Spinal cord (tissue), 10 donors: Measurements from ENCODE around the gene HSF2. TPM values are rescaled to one million over a fixed set of nuclear protein-coding genes. Genes with fewer than 3 reads are reported as not detected.

Experiments
- DNase-seq, 6 donors: peaks; one replicate each; pipeline versions ENCODE4 v3.0.0 to v3.0.0-alpha.2; 2013 to 2015; ENCODE audit warnings: low spot score in 6 of 6, low read depth in 4 of 6
- H3K27ac ChIP-seq: one replicate; pipeline ENCODE4 v1.5.1; 2013; ENCODE audit warnings: low read depth, low read length, control low read depth
- H3K27me3 ChIP-seq: one replicate; pipeline ENCODE4 v1.6.1; 2013; ENCODE audit warnings: low read length; ENCODE audit not compliant: control insufficient read depth, insufficient read depth
- H3K36me3 ChIP-seq: one replicate; pipeline ENCODE4 v1.6.1; 2013; ENCODE audit warnings: low read length; ENCODE audit not compliant: control insufficient read depth, insufficient read depth
- H3K4me1 ChIP-seq: one replicate; pipeline ENCODE4 v1.6.1; 2013; ENCODE audit warnings: low read length; ENCODE audit not compliant: control insufficient read depth, insufficient read depth
- H3K4me3 ChIP-seq: one replicate; pipeline ENCODE4 v1.5.1; 2013; ENCODE audit warnings: low read depth, low read length, control low read depth
- H3K9me3 ChIP-seq: one replicate; pipeline ENCODE4 v1.6.1; 2013; ENCODE audit warnings: low read length; ENCODE audit not compliant: control insufficient read depth, insufficient read depth
- WGBS: methylation state at CpG from one replicate; pipeline ENCODE4 v1.1.5; 2013; ENCODE audit warnings: missing lambda C conversion rate; ENCODE audit not compliant: insufficient coverage; 5-methylcytosine and 5-hydroxymethylcytosine counted together
- polyA plus RNA-seq, 2 donors: library from polyadenylated mRNA; unstranded; fragments of 120-200 nt; gene quantifications; one replicate each; pipeline ENCODE4 v1.2.1, GENCODE V29; 2013; ENCODE audit not compliant: insufficient read length in 2 of 2
- small RNA-seq: library from RNA; depleted of rRNA; stranded (forward); fragments of <200 nt; gene quantifications from one replicate; pipeline ENCODE3, GENCODE V24; 2014; ENCODE audit warnings: low replicate concordance
- total RNA-seq, 2 donors: library from RNA; depleted of rRNA in 1 of 2; stranded (reverse); fragments of 120-200 nt in 1 of 2; fragments of >200 nt in 1 of 2; gene quantifications; one replicate each; pipeline versions ENCODE4 v1.2.3 to v1.2.4, GENCODE V29; 2013 to 2014
- donor health status: healthy.

Gene HSF2
- total and polyA plus RNA-seq, 4 donors, result 34.0 to 66.3 (median 41.0) TPM

GRCh38 chr6:122461885-122462284 is 62.4 kb downstream of the HSF2 start:
- Histone ChIP-seq H3K4me1 (no peaks in the 10 kb centered on the region), H3K4me3 (no peak overlapping the region), H3K36me3 (peaks cover 7% of the 10 kb centered on the region), H3K27me3 (no peaks in the 10 kb centered on the region), H3K9me3 (peaks cover 2% of the 10 kb centered on the region), H3K27ac (no peak overlapping the region)
- no peak for DNase-seq
- no CpG with 5 or more reads among the region's 2 CpGs for WGBS

GRCh38 chr6:122471107-122472021 is 71.9 kb downstream of the HSF2 start, which contains the start of gene SERINC1:
TSS of gene SERINC1 (minus strand) at chr6:122471807. CDS start at chr6:122471737, 70 bp downstream.
- Histone ChIP-seq H3K27ac (peak within 1 kb of the TSS; percentile 98), H3K4me3 (peak within 1 kb of the TSS; percentile 99), H3K36me3 (peaks cover 6% of the 10 kb centered on the region), H3K27me3 (no peaks in the 10 kb centered on the region), H3K4me1 (peaks cover 6% of the 10 kb centered on the region), H3K9me3 (no peaks in the 10 kb centered on the region)
- DNase-seq, result peak; percentile 86 to 99 (median 96)
- under 1% methylated on average over 42 of the region's 49 CpGs for whole genome bisulfite sequencing

- Histone ChIP-seq H3K4me1 (peaks cover 6% of the 10 kb centered on the region), H3K27me3 (no peaks in the 10 kb centered on the region), H3K27ac (peak overlapping the region; percentile 98), H3K4me3 (peak overlapping the region; percentile 99), H3K9me3 (no peaks in the 10 kb centered on the region), H3K36me3 (peaks cover 6% of the 10 kb centered on the region)
- DNase-seq, result no peak
- WGBS, result 0% methylated on average over 1 of the region's 8 CpGs
Observed at GRCh38 chr6:122472022-122472340, 72.5 kb downstream of the HSF2 start.

GRCh38 chr6:122476131-122476530 is 76.7 kb downstream of the HSF2 start:
- Histone ChIP-seq H3K4me1 (no peaks in the 10 kb centered on the region), H3K27me3 (no peaks in the 10 kb centered on the region), H3K9me3 (no peaks in the 10 kb centered on the region), H3K27ac (no peak overlapping the region), H3K4me3 (no peak overlapping the region), H3K36me3 (no peaks in the 10 kb centered on the region)
- DNase-seq, result peak in 4 of 6 donors; percentile 11 to 72 (median 24)

- 86% methylated on average over 5 of the region's 7 CpGs for WGBS
- Histone ChIP-seq H3K9me3 (no peaks in the 10 kb centered on the region), H3K27me3 (no peaks in the 10 kb centered on the region), H3K4me3 (no peak overlapping the region), H3K36me3 (no peaks in the 10 kb centered on the region), H3K4me1 (no peaks in the 10 kb centered on the region), H3K27ac (no peak overlapping the region)
- DNase-seq, result no peak
Observed at GRCh38 chr6:122482750-122483080, 83.3 kb downstream of the HSF2 start.

Small RNA genes within 50 kb of the gene (small RNA-seq; reads per million reads assigned to genes)
- not detected for gene Z99129.1

Other genes with a start within 250 kb of the HSF2 start
- 100 to 1,000 TPM; 307 to 616 TPM for gene SERINC1, start 72.2 kb downstream of the HSF2 start, total RNA-seq
- 100 to 1,000 TPM; 388 to 484 TPM for gene SERINC1, start 72.2 kb downstream of the HSF2 start, polyA plus RNA-seq
- gene PKIB, start 210.8 kb downstream of the HSF2 start, total RNA-seq, result 10 to 100 TPM in 1 of 2 donors, 1 to 10 TPM in 1; 4.7 to 12.8 TPM
- 10 to 100 TPM; 11.0 to 15.7 TPM for gene PKIB, start 210.8 kb downstream of the HSF2 start, polyA plus RNA-seq